Suprapubic skin (tissue), 4 donors: Measurements from ENCODE around the gene AGPAT1.
"Not testable (repeated sequence)": the region's sequence is repeated elsewhere in the genome, so short reads cannot be mapped to it uniquely, and the experiment has no call there.

ENCODE experiments used
- EP300 ChIP-seq: sonication (generic); formaldehyde crosslinking; IDR thresholded peaks from one replicate; pipeline ENCODE4 v1.6.1; 2017; ENCODE audit warnings: antibody characterized with exemption
- POLR2A ChIP-seq, 2 donors: fragments of 450-650 bp; IDR thresholded peaks; one replicate each; pipeline ENCODE4 v1.6.1; 2017; ENCODE audit warnings: antibody characterized with exemption in 2 of 2, mild to moderate bottlenecking in 2 of 2, moderate library complexity in 2 of 2
- POLR2AphosphoS5 ChIP-seq, 3 donors: sonication (generic); formaldehyde crosslinking; IDR thresholded peaks; one replicate each; pipeline ENCODE4 v1.6.1; 2017; ENCODE audit warnings: antibody characterized with exemption in 3 of 3
- TF ChIP-seq, protein P1 (sequence below), 2 donors: fragments of 200-600 bp in 1 of 2; fragments of 450-650 bp in 1 of 2; sonication (generic) in 1 of 2; IDR thresholded peaks; one replicate each; pipeline ENCODE4 v1.5.1; 2016 to 2019; ENCODE audit warnings: antibody characterized with exemption in 2 of 2, mild to moderate bottlenecking in 1 of 2, moderate library complexity in 1 of 2

DNA sequence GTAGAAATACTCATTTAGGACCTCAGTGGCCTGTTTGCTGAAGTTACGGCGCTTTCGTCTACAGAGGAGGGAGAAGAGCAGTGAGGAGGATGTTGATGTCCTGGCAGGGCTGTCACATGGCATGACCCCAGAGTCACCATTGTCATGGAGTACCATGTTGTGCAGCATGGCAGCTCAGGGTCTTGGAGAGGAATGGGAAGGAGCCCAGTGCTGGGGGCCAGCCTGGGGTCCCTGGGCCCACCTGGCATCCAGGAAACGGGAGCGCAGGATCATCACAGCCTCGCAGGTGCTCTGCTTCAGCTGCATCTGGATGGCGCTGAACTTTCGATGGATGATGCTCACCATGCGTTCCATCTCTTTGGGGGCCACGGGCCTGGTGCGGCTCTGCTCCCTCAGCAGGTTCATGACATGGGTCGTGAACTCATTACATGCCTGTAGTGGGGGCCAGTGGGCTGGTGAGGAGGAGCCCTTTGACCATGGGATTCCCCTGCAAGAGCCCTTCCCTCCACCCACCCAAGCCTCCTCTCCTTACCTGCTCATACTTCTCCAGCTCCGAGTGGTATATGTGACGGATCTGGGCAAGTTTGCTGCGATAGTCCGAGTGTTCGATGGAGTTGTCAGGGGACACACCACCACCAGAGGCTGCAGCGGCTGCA, 12.0 kb upstream of the AGPAT1 start:
- TF ChIP-seq POLR2A (IDR thresholded peaks at IDR 0.05); POLR2AphosphoS5 (IDR thresholded peaks at IDR 0.05); EP300: not testable (repeated sequence)
- TF ChIP-seq, protein P1, sequence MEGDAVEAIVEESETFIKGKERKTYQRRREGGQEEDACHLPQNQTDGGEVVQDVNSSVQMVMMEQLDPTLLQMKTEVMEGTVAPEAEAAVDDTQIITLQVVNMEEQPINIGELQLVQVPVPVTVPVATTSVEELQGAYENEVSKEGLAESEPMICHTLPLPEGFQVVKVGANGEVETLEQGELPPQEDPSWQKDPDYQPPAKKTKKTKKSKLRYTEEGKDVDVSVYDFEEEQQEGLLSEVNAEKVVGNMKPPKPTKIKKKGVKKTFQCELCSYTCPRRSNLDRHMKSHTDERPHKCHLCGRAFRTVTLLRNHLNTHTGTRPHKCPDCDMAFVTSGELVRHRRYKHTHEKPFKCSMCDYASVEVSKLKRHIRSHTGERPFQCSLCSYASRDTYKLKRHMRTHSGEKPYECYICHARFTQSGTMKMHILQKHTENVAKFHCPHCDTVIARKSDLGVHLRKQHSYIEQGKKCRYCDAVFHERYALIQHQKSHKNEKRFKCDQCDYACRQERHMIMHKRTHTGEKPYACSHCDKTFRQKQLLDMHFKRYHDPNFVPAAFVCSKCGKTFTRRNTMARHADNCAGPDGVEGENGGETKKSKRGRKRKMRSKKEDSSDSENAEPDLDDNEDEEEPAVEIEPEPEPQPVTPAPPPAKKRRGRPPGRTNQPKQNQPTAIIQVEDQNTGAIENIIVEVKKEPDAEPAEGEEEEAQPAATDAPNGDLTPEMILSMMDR (IDR thresholded peaks at IDR 0.05) = not testable (repeated sequence)
